ENCODE results near the gene COL7A1.

GRCh38 chr3:48560648-48561018 is 34.5 kb downstream of the COL7A1 start:
- no peak for TF ChIP-seq GATA3 (IDR thresholded peaks at IDR 0.05; ENCODE audit: low read depth, low read length)
- no peak for TF ChIP-seq GATA2 (IDR thresholded peaks at IDR 0.05; ENCODE audit: low read depth, low read length)

All from SH-SY5Y (cell line).